GM23248 (cell line): ENCODE results near the gene PSMB7. TPM values are rescaled to one million over a fixed set of nuclear protein-coding genes. Genes with fewer than 3 reads are reported as not detected.

Experiments used
- DNase-seq: peaks from one replicate; pipeline ENCODE4 v3.0.0-alpha.2; 2015
- H2AFZ ChIP-seq: fragments of 200-600 bp; sonication (generic); 2 replicates; pipeline ENCODE4 v1.6.1; 2016; ENCODE audit warnings: antibody characterized with exemption
- H3F3A ChIP-seq: fragments of 200-600 bp; sonication (generic); 2 replicates; pipeline ENCODE4 v1.6.1; 2016; ENCODE audit warnings: mild to moderate bottlenecking, antibody characterized with exemption, mixed run types; ENCODE audit not compliant: insufficient read depth
- H3K27ac ChIP-seq: fragments of 200-600 bp; sonication (generic); 2 replicates; pipeline ENCODE4 v1.5.1; 2016; ENCODE audit warnings: mild to moderate bottlenecking
- H3K27me3 ChIP-seq: fragments of 200-600 bp; sonication (generic); replicated peaks from 2 replicates; pipeline ENCODE4 v1.6.1; 2016; ENCODE audit warnings: mild to moderate bottlenecking; ENCODE audit not compliant: insufficient read depth
- H3K36me3 ChIP-seq: fragments of 200-600 bp; sonication (generic); 2 replicates; pipeline ENCODE4 v1.6.1; 2016; ENCODE audit warnings: low read depth, mild to moderate bottlenecking
- H3K4me1 ChIP-seq: fragments of 200-600 bp; sonication (generic); 2 replicates; pipeline ENCODE4 v1.6.1; 2016; ENCODE audit warnings: mild to moderate bottlenecking; ENCODE audit not compliant: insufficient read depth
- H3K4me2 ChIP-seq: fragments of 200-600 bp; sonication (generic); one replicate; pipeline ENCODE4 v1.6.1; 2016; ENCODE audit warnings: mild to moderate bottlenecking; ENCODE audit not compliant: unreplicated experiment
- H3K4me3 ChIP-seq: fragments of 200-600 bp; sonication (generic); 2 replicates; pipeline ENCODE4 v1.5.1; 2016; ENCODE audit warnings: mild to moderate bottlenecking
- H3K79me2 ChIP-seq: fragments of 200-600 bp; sonication (generic); 2 replicates; pipeline ENCODE4 v1.6.1; 2016; ENCODE audit warnings: mild to moderate bottlenecking; ENCODE audit not compliant: insufficient read depth
- H3K9ac ChIP-seq: fragments of 200-600 bp; sonication (generic); 2 replicates; pipeline ENCODE4 v1.6.1; 2016; ENCODE audit warnings: mild to moderate bottlenecking
- H3K9me2 ChIP-seq: fragments of 200-600 bp; sonication (generic); 2 replicates; pipeline ENCODE4 v1.6.1; 2016; ENCODE audit warnings: mixed run types, mild to moderate bottlenecking, moderate library complexity; ENCODE audit not compliant: insufficient read depth
- H3K9me3 ChIP-seq: fragments of 200-600 bp; sonication (generic); one replicate; pipeline ENCODE4 v1.6.1; 2017; ENCODE audit warnings: low read depth
- H4K20me1 ChIP-seq: fragments of 200-600 bp; sonication (generic); 2 replicates; pipeline ENCODE4 v1.6.0; 2016; ENCODE audit not compliant: insufficient read depth
- EZH2 ChIP-seq: fragments of 200-600 bp; sonication (generic); IDR thresholded peaks from 2 replicates; pipeline ENCODE4 v1.6.1; 2018; ENCODE audit warnings: antibody characterized with exemption, mild to moderate bottlenecking; ENCODE audit not compliant: insufficient read depth, poor library complexity, severe bottlenecking
- EZH2phosphoT487 ChIP-seq: fragments of 200-600 bp; sonication (generic); IDR thresholded peaks from 2 replicates; pipeline ENCODE4 v1.6.1; 2018; ENCODE audit warnings: antibody characterized with exemption, moderate library complexity, mild to moderate bottlenecking, low read depth; ENCODE audit not compliant: insufficient read depth
- WGBS, 2 experiments: methylation state at CpG; one replicate each; pipeline ENCODE4 v1.1.6; 2015 to 2017; ENCODE audit warnings: low lambda C conversion rate in 2 of 2, low coverage in 1 of 2; ENCODE audit errors: missing lambda C conversion rate in 2 of 2; 5-methylcytosine and 5-hydroxymethylcytosine counted together
- in situ Hi-C: fragments of 300-500 bp; cut with MboI; formaldehyde crosslinking; loops from 2 replicates; pipeline ENCODE4 v1.15.0; 2020
- polyA plus RNA-seq: library from polyadenylated mRNA; unstranded; fragments of >200 nt; fragmentation: Nextera tagmentation; extraction: Ambion mirVana; gene quantifications from 2 replicates; pipeline ENCODE4 v1.2.1, GENCODE V29; 2016
- total RNA-seq: library from RNA; depleted of rRNA; stranded (reverse); fragments of >200 nt; shearing (Covaris generic); gene quantifications from 2 replicates; pipeline ENCODE4 v1.2.3, GENCODE V29; 2014

PSMB7 gene
- total and polyA plus RNA-seq, 2 experiments from 2014 or later = 202 to 245 TPM

DNA sequence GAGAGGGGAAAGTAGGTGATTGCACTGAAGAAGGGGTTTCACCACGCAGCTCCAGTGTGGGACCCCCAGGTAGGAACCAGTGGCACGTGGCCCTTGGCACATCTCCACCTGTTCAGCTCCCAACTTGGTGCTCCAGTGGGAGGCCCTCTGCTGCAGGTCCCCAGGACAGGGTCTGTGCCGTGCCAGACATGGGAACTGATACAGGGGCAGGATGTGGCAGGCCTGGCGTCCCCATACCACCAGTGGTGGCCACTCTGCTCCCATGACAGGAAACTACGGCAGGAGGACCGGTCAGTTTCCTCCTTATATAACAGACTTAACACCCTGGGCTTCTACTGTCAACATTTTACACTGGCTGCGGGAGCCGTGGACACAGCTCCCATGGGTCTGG lies 67.3 kb downstream of the PSMB7 start:
- H3K9me2 ChIP-seq = no peaks in the 10 kb centered on the region
- H3K4me2 ChIP-seq = no peak overlapping the region
- no peaks in the 10 kb centered on the region for H3K27me3 ChIP-seq
- 0 out of 2 replicates have a peak, but pooled peaks cover 3% of the 10 kb centered on the region for H3K79me2 ChIP-seq
- in situ Hi-C loops = no loop called here
- H3K27ac ChIP-seq = no peak overlapping the region; the same call in 1 of the 2 replicates
- no peaks in the 10 kb centered on the region for H3K9me3 ChIP-seq
- DNase-seq = no peak
- 87 to 88% methylated on average over 8 of the region's 8 CpGs for WGBS, 2 experiments
- no peak overlapping the region for H2AFZ ChIP-seq
- H3K4me3 ChIP-seq = no peak overlapping the region
- H4K20me1 ChIP-seq = no peaks in the 10 kb centered on the region
- H3F3A ChIP-seq = peaks cover 59% of the 10 kb centered on the region
- no peak overlapping the region for H3K9ac ChIP-seq
- peaks cover 5% of the 10 kb centered on the region for H3K4me1 ChIP-seq
- TF ChIP-seq EZH2phosphoT487 (no peak), EZH2 (no peak)
- H3K36me3 ChIP-seq = peaks cover 41% of the 10 kb centered on the region

DNA sequence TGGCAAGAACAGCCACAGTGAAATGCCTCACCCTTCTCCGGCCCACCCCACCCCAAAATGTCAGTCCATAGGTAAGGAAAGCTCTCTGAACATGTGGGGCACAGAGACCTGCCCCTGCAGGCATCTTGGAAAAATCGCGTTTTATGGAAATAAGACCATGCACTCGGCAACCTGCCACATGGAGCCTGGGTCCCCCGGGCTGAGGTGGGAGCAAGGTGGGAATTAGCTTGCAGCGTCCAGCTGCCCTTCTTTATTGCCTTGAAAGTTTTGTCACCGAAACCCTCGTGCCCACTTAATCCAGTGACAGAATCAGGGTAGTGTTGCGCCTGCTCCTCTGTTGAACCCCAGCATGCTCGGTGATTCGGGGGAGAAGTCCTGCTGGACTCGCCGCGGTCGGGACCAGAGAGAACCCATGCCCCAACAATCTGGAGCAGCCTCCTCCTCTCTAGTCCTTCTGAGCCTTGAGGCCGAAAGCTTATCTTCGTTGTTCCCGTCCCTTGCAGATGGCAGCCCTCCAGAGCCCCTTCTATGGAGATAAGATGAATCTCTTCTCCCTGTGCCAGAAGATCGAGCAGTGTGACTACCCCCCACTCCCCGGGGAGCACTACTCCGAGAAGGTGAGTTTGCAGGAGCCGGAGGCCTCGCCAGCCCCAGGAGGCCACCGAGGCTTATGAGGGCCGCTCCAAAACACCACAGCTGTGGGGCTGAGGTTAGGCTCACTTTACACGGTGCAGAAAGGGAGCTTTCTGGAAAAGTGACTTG lies 67.9 kb downstream of the PSMB7 start:
- Histone ChIP-seq H4K20me1 (no peaks in the 10 kb centered on the region), H3F3A (peaks cover 60% of the 10 kb centered on the region), H3K9me3 (no peaks in the 10 kb centered on the region), H3K9ac (no peak overlapping the region), H2AFZ (no peak overlapping the region), H3K27me3 (no peaks in the 10 kb centered on the region), H3K9me2 (no peaks in the 10 kb centered on the region), H3K27ac (no peak overlapping the region), H3K4me3 (no peak overlapping the region), H3K4me2 (no peak overlapping the region), H3K79me2 (0 out of 2 replicates have a peak, but pooled peaks cover 3% of the 10 kb centered on the region), H3K36me3 (peaks cover 37% of the 10 kb centered on the region), H3K4me1 (peaks cover 10% of the 10 kb centered on the region)
- in situ Hi-C loops = no loop called here
- no peak for DNase-seq
- TF ChIP-seq EZH2 (no peak), EZH2phosphoT487 (no peak)
- 91 to 92% methylated on average over 25 to 26 of the region's 26 CpGs for WGBS, 2 experiments

DNA sequence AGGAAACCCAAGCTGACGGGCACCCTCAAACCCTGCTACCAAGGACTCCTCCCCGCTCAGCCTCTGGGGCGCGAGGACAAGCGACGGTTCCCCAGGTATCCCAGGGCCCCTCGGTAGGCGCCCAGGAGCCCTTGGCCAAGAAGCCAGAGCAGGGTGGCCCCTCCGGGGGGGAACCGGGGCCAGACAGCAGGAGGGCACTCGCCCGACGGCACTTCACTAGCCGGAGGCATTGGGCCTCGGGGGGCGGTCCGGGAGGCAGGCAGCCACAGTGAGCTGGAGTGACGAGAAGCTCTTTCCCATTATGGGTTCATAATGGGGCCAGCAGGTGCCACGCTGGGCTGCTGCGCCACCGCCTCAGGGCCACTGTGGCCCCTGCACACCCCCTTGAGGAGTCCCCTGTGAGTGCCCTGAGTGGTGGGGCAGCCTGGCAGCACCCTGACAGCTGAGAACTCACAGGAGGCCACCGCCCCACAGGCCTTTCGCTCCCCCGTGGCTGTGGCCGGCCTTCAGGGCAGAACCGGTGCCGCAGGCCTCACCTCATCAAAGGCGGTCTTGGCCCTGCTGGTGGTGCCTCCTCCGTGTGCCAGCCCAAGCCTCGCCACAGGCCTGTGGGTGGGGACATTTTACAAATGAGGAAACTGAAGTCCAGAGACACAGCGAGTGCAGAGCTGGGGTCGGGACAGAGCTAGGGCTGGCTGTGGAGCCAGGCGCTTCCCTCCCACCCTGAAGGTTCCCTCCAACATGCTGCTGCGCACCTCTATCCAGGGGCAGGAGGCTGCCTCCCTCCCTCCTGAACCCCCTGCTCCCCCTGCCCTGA lies 68.7 kb downstream of the PSMB7 start:
- Histone ChIP-seq H3F3A (peaks cover 60% of the 10 kb centered on the region), H3K9me2 (no peaks in the 10 kb centered on the region), H3K27me3 (no peaks in the 10 kb centered on the region), H3K4me3 (no peak overlapping the region), H3K9ac (no peak overlapping the region), H4K20me1 (no peaks in the 10 kb centered on the region), H3K9me3 (no peaks in the 10 kb centered on the region), H3K4me2 (no peak overlapping the region), H3K79me2 (0 out of 2 replicates have a peak, but pooled peaks cover 3% of the 10 kb centered on the region), H3K27ac (no peak overlapping the region), H3K4me1 (peaks cover 16% of the 10 kb centered on the region), H3K36me3 (peaks cover 34% of the 10 kb centered on the region), H2AFZ (no peak overlapping the region)
- in situ Hi-C loops = no loop called here
- 85 to 87% methylated on average over 32 to 34 of the region's 34 CpGs for WGBS, 2 experiments
- TF ChIP-seq EZH2phosphoT487 (no peak), EZH2 (no peak)
- DNase-seq = no peak

DNA sequence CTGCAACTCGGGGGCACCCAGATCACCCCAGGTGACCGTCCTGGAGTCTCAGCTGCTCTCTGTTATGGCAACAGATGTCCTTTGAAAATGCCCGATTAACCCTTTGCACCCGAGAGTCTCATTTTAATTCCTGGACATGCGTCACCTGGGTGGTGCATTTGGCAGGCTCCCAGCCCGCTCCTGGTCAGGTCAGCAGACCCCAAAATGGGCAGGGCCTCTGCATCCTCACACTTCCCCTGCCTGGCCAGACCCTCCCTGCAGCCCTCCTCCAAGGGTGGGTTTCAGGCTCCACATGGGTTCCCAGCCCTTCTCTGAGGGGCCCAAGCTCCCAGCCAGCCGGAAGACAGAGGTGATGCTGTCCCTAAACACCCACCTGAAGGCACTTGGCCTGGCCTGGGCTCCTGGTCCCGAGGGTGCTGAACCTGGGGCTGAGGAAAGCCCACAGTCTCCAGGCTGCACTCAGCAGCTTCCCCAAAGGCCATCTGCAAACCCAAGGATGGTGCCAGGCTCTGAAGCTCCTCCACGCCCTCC lies 69.4 kb downstream of the PSMB7 start:
- no peaks in the 10 kb centered on the region for H3K27me3 ChIP-seq
- no peak overlapping the region for H3K27ac ChIP-seq
- peaks cover 16% of the 10 kb centered on the region for H3K4me1 ChIP-seq
- 83 to 89% methylated on average over 9 of the region's 9 CpGs for WGBS, 2 experiments
- H3K4me3 ChIP-seq = no peak overlapping the region
- H3K36me3 ChIP-seq = peaks cover 30% of the 10 kb centered on the region
- H3K9me2 ChIP-seq = no peaks in the 10 kb centered on the region
- no peak for DNase-seq
- H3F3A ChIP-seq = peaks cover 61% of the 10 kb centered on the region
- no peak overlapping the region for H3K9ac ChIP-seq
- H3K9me3 ChIP-seq = no peaks in the 10 kb centered on the region
- TF ChIP-seq EZH2phosphoT487 = no peak
- no peak for TF ChIP-seq EZH2
- H3K4me2 ChIP-seq = no peak overlapping the region
- H2AFZ ChIP-seq = no peak overlapping the region
- H3K79me2 ChIP-seq = 0 out of 2 replicates have a peak, but pooled peaks cover 3% of the 10 kb centered on the region
- H4K20me1 ChIP-seq = no peaks in the 10 kb centered on the region
- in situ Hi-C loops = no loop called here
